DOHH2 (cell line): ENCODE measurements around the gene NOL9.
"Not testable (repeated sequence)": the region's sequence is repeated elsewhere in the genome, so short reads cannot be mapped to it uniquely, and the experiment has no call there.

Experiments
- H3F3A ChIP-seq: fragments of 200-600 bp; sonication (generic), shearing (Covaris generic); 2 replicates; pipeline ENCODE4 v1.6.0; 2016; ENCODE audit warnings: antibody characterized with exemption, mild to moderate bottlenecking; ENCODE audit not compliant: control insufficient read depth, insufficient read depth
- H3K27ac ChIP-seq: fragments of 200-600 bp; sonication (generic); 2 replicates; pipeline ENCODE4 v1.5.1; 2014; ENCODE audit warnings: low read depth, mild to moderate bottlenecking, low read length, moderate library complexity
- H3K27me3 ChIP-seq: fragments of 200-600 bp; sonication (generic); 2 replicates; pipeline ENCODE4 v1.6.1; 2014; ENCODE audit warnings: mild to moderate bottlenecking, low read length, mixed read lengths; ENCODE audit not compliant: control insufficient read depth
- H3K36me3 ChIP-seq: fragments of 200-600 bp; sonication (generic); 2 replicates; pipeline ENCODE4 v1.6.1; 2014; ENCODE audit warnings: mild to moderate bottlenecking, low read length, moderate library complexity, mixed read lengths; ENCODE audit not compliant: control insufficient read depth
- H3K4me1 ChIP-seq: fragments of 200-600 bp; sonication (generic); 2 replicates; pipeline ENCODE4 v1.6.1; 2014; ENCODE audit warnings: mild to moderate bottlenecking, low read length, mixed read lengths; ENCODE audit not compliant: control insufficient read depth
- H3K4me2 ChIP-seq: fragments of 200-600 bp; sonication (generic); 2 replicates; pipeline ENCODE4 v1.6.0; 2014; ENCODE audit warnings: mild to moderate bottlenecking, low read length, moderate library complexity
- H3K4me3 ChIP-seq: fragments of 200-600 bp; sonication (generic); 2 replicates; pipeline ENCODE4 v1.5.1; 2014; ENCODE audit warnings: mild to moderate bottlenecking, low read length, mixed read lengths
- H3K79me2 ChIP-seq: fragments of 200-600 bp; sonication (generic); 2 replicates; pipeline ENCODE4 v1.6.1; 2014; ENCODE audit warnings: mild to moderate bottlenecking, low read length, mixed read lengths; ENCODE audit not compliant: control insufficient read depth
- H3K9me2 ChIP-seq: fragments of 200-600 bp; sonication (generic); replicated peaks from 2 replicates; pipeline ENCODE4 v1.6.1; 2014; ENCODE audit warnings: mild to moderate bottlenecking, low read length, mixed read lengths; ENCODE audit not compliant: control insufficient read depth
- H3K9me3 ChIP-seq: fragments of 200-600 bp; sonication (generic); 2 replicates; pipeline ENCODE4 v1.6.1; 2014; ENCODE audit warnings: antibody characterized with exemption, low read length, mixed read lengths; ENCODE audit not compliant: control insufficient read depth, insufficient read depth
- H4K20me1 ChIP-seq: fragments of 200-600 bp; sonication (generic); 2 replicates; pipeline ENCODE4 v1.6.0; 2014; ENCODE audit warnings: low read depth, mild to moderate bottlenecking, antibody characterized with exemption, low read length, moderate library complexity; ENCODE audit not compliant: control insufficient read depth, insufficient read depth
- EZH2phosphoT487 ChIP-seq: fragments of 200-600 bp; sonication (generic); IDR thresholded peaks from 2 replicates; pipeline ENCODE4 v1.6.1; 2017; ENCODE audit warnings: borderline replicate concordance, mild to moderate bottlenecking, antibody characterized with exemption, low read length, moderate library complexity, mixed read lengths
- TF ChIP-seq, protein P1 (sequence below): fragments of 200-600 bp; sonication (generic); IDR thresholded peaks from one replicate; pipeline ENCODE4 v1.5.1; 2014; ENCODE audit warnings: antibody characterized with exemption, mild to moderate bottlenecking, low read depth, low read length; ENCODE audit not compliant: poor library complexity, severe bottlenecking

Gene NOL9

DNA sequence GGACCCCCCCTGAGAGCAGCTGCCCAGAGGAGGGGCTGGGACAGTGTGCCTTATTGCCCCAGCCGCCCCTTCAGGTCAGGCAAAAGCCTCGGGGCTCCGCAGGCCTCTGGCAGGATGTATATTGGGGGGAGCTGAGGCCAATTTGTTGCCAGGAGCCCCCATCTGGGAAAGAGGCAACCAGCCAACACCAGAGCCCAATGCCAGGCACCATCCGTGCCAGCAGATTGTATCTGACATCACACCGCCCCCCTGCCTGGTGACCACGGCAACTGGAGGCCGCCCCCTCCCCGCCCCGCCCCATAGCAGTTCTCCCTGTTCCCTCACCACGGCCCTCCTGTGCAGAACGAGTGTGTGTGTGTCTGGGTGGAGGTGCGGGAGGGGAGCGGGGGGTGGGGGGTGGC lies 59.3 kb downstream of the NOL9 start:
- H3F3A ChIP-seq = peaks cover 10% of the 10 kb centered on the region
- peaks cover 16% of the 10 kb centered on the region for H3K4me1 ChIP-seq
- H3K36me3 ChIP-seq = no peaks in the 10 kb centered on the region
- no peaks in the 10 kb centered on the region for H3K9me2 ChIP-seq
- H3K4me3 ChIP-seq = no peak overlapping the region
- H4K20me1 ChIP-seq = no peaks in the 10 kb centered on the region
- peaks cover 22% of the 10 kb centered on the region for H3K27me3 ChIP-seq
- no peak for TF ChIP-seq EZH2phosphoT487
- TF ChIP-seq, protein P1, sequence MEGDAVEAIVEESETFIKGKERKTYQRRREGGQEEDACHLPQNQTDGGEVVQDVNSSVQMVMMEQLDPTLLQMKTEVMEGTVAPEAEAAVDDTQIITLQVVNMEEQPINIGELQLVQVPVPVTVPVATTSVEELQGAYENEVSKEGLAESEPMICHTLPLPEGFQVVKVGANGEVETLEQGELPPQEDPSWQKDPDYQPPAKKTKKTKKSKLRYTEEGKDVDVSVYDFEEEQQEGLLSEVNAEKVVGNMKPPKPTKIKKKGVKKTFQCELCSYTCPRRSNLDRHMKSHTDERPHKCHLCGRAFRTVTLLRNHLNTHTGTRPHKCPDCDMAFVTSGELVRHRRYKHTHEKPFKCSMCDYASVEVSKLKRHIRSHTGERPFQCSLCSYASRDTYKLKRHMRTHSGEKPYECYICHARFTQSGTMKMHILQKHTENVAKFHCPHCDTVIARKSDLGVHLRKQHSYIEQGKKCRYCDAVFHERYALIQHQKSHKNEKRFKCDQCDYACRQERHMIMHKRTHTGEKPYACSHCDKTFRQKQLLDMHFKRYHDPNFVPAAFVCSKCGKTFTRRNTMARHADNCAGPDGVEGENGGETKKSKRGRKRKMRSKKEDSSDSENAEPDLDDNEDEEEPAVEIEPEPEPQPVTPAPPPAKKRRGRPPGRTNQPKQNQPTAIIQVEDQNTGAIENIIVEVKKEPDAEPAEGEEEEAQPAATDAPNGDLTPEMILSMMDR = no peak
- no peaks in the 10 kb centered on the region for H3K79me2 ChIP-seq
- H3K27ac ChIP-seq = no peak overlapping the region
- no peak overlapping the region for H3K4me2 ChIP-seq
- no peaks in the 10 kb centered on the region for H3K9me3 ChIP-seq

DNA sequence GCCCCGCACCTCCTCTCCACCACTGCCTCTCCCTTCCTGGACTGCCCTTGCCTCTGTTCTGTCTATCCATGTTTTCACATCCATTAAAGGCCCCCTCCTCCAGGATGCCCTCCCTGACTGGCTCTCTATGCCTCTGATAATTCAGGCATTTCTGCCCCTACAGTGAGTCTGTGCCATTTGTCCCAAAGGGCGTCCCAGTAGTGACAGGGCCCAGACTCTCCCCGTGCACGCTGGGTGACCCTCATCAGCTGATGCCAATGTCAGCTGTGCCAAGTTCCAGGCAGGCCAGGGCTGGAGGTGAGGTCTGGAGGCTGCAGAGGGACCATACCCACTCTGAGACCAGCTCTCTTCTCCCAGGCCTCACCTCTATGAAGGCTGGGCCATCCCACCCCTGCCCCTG lies 59.7 kb downstream of the NOL9 start:
- peaks cover 16% of the 10 kb centered on the region for H3K4me1 ChIP-seq
- H3K27ac ChIP-seq = no peak overlapping the region
- no peak for TF ChIP-seq EZH2phosphoT487
- TF ChIP-seq, protein P1 = no peak
- H4K20me1 ChIP-seq = no peaks in the 10 kb centered on the region
- no peaks in the 10 kb centered on the region for H3K9me2 ChIP-seq
- H3K4me3 ChIP-seq = no peak overlapping the region
- no peaks in the 10 kb centered on the region for H3K9me3 ChIP-seq
- peaks cover 10% of the 10 kb centered on the region for H3F3A ChIP-seq
- H3K27me3 ChIP-seq = peaks cover 22% of the 10 kb centered on the region
- no peak overlapping the region for H3K4me2 ChIP-seq
- H3K36me3 ChIP-seq = no peaks in the 10 kb centered on the region
- H3K79me2 ChIP-seq = no peaks in the 10 kb centered on the region

DNA sequence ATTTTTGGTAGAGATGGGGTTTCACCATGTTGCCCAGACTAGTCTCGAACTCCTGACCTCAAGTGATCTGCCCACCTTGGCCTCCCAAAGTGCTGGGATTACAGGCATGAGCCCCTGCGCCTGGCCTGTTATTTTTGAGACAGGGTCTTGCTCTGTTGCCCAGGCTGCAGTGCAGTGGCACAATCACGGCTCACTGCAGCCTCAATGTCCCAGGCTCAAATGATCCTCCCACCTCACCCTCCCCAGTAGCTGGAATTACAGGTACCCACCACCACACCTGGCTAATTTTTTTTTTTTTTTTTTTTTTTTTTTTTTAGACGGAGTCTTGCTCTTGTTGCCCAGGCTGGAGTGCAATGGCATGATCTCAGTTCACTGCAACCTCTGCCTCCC lies 60.5 kb downstream of the NOL9 start:
- Histone ChIP-seq H3K4me1 (peaks cover 16% of the 10 kb centered on the region), H3K27me3 (peaks cover 22% of the 10 kb centered on the region)
- not testable (repeated sequence) for H3K79me2 ChIP-seq, H3K36me3 ChIP-seq, H3K9me3 ChIP-seq, H3K9me2 ChIP-seq, H3K4me2 ChIP-seq, H3F3A ChIP-seq, H3K4me3 ChIP-seq, H4K20me1 ChIP-seq, H3K27ac ChIP-seq

DNA sequence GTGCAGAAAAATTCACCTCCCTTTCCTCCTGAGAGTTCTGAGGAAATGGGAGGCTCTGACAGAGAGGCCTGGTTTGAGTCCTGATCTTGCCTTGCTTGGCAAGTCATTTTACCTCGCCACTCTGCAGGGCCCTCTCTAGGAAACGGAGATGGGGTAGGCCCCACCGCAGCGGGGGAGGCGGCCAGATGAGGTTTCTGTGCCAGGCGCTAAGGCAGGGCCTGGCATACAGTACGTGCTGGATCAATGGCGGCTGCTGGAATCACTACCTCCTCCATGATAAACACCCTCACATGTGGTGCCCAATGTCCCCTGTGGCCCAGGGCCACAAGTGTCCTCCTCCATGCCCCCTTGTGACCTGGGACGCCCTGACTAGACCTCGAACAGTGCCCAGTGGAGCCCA lies 62.3 kb downstream of the NOL9 start:
- Histone ChIP-seq H3K27me3 (peaks cover 13% of the 10 kb centered on the region), H3K9me2 (no peaks in the 10 kb centered on the region), H3K4me1 (peaks cover 13% of the 10 kb centered on the region)

More for the DNA sequence above, 62.3 kb downstream of the NOL9 start:
- no peak for TF ChIP-seq EZH2phosphoT487
- TF ChIP-seq, protein P1 = no peak
- Histone ChIP-seq H3F3A (peaks cover 10% of the 10 kb centered on the region), H4K20me1 (no peaks in the 10 kb centered on the region), H3K36me3 (no peaks in the 10 kb centered on the region), H3K9me3 (no peaks in the 10 kb centered on the region), H3K4me3 (peak overlapping the region; percentile 85), H3K79me2 (no peaks in the 10 kb centered on the region), H3K27ac (no peak overlapping the region), H3K4me2 (peak overlapping the region; percentile 91)
